IPS-NIHi7 (cell line): Measurements from ENCODE around the gene WNT3.
"Not testable (repeated sequence)": the region's sequence is repeated elsewhere in the genome, so short reads cannot be mapped to it uniquely, and the experiment has no call there.

Source experiments
- DNase-seq: peaks from one replicate; pipeline ENCODE4 v3.0.0; 2012; ENCODE audit warnings: mixed read lengths; ENCODE audit errors: extremely low spot score

Gene WNT3

DNA sequence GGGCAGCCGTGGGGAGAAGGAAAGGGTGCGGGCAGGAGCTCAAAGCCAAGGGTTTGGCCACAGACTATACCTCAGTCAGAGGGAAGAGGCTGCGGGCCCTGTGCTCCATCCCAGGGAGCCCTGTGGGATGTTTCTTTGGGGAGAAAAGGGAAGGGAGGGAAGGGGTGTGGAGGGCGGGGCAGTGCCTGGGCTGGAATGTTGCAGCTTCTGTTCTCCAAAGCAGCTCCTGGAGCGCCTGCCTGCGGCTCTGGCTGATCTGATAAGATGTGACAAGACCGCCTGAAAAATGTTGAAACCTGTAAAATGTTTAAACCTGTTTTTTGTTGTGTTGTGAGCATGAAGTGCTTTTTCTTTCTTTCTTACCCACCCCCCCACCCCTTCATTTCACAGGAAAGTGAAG is 32.8 kb downstream of the WNT3 start:
- DNase-seq, result peak; percentile 64

GRCh38 chr17:46783031-46783593 is 35.4 kb downstream of the WNT3 start:
- DNase-seq, result no peak

GRCh38 chr17:46782250-46782953 is 36.1 kb downstream of the WNT3 start:
- DNase-seq, result peak; percentile 73

GRCh38 chr17:46780003-46780373 is 38.5 kb downstream of the WNT3 start:
- no peak for DNase-seq

GRCh38 chr17:46777943-46778915 is 40.3 kb downstream of the WNT3 start:
- DNase-seq, result no peak

GRCh38 chr17:46776298-46777005 is 42.0 kb downstream of the WNT3 start:
- no peak for DNase-seq

DNA sequence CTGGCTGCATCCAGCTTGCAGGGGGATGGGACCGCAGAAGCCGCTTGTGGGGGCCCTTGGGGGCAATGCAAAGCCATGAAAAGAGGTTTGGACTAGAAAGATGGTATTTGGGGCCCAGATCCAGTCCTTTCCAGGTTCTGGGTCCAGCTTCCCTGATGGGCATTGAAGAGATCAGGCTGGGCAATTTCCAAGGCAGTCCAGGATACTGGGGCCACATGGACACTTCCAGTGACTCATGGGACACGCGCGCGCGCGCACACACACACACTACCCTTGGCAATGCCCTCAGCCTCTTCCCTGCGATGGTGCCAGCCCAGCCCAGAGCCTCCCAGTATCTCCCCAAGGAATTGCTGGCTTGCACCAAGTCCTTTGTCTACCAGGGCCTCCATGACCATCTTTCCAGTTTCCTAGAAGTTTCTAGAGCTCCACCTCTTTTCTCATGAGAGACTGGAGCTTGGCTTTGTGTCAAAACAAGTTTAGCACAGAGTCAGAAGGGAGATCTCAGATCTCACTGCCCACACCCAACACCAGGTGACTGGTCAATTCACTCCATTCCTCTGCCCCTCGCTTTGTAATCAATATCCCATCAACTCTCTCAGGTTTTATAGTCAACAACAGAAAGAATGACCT is 44.3 kb downstream of the WNT3 start:
- DNase-seq, result no peak

DNA sequence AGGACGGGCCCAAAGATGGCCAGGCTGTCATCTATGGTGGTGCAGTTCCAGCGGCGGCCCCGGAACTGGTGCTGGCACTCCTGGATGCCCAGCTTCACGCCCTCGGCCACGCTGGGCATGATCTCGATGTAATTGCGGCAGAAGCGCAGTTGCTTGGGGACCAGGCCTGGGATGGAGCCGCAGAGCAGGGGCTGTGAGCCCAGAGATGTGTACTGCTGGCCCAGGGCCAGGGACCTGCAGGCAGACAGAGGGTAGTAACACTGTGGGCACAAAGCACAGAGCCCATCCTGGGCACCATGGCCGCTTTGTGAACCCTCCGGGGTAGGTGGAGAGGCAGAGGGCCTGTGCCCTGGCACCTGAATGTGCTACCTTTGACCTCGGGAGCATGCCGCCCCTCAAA is 44.8 kb downstream of the WNT3 start:
- DNase-seq, result no peak

GRCh38 chr17:46773221-46773605 is 45.3 kb downstream of the WNT3 start:
- no peak for DNase-seq

DNA sequence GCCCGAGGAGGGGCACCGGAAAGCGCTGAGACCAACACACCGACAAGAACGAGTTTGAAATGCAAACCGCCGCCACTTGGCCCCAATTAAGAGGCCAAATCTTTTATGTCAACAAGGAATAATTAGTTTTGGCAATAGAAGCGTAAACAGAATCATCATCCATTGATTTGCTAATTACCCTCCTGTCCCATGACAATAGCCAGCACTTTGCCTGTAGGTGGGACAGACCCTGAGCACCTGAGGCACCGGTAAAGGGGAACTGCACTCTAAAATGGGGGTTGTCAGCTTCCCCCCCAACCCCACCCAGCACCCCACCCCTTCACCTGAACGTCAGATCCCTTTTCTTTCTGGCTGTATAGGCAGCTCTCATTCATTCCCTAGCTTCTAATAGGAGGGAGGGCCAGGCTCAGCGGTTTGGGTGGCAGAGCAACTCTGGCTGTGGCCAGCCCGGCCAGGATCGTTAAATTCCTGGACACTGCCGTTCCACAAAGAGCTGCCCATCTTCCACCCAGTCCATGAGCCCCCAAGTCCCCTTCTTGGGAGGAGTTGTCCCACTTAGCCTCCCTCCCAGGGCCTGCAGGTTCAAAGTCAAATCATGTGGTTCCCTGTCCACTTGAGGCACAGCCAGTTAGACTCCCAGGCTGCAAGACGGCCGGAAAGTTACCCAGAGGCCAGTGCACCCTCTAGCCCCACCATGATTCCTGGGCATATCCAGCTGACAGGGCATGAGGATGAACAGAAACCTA is 45.8 kb downstream of the WNT3 start:
- peak; percentile 75 for DNase-seq

- DNase-seq, result peak; percentile 74
Observed at GRCh38 chr17:46771561-46772474, 46.7 kb downstream of the WNT3 start.

DNA sequence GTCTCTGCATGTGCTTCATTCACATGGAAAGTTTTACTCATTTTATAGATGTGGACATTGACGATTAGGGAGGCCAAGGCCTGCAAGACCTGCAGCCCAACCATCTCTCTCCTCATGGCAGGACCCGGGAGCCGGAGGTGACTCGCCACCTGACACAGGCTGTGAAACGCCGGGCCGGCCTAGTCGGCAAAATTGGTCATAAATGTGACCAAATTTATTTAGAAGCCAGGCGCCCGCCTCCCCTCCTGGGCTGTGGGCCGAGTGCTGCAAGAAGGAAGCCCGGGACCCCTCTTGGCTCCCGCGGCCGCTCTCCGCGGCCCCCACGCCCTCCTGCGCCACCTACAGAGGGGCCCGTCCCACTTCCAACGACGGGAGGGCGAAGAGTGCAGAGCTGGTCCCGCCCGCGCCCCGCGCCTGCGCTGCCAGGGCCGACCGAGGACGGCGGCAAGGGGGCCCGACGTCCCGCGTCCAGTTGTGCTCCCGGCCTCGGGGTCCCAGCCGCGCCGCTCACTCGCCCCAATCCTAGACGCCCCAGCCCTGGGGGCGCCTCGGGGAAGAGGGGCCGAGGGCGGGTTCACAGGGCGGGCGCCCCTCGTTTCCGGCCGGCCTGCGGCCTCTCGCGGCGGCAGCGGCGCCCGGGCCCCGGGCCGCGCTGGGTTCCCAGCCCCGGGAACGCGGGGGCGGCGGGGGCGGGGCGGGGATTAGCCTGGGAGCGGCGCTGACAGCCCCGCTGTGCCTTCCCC is 47.5 kb downstream of the WNT3 start:
- DNase-seq, result peak; percentile 73

- no peak for DNase-seq
Observed at GRCh38 chr17:46770439-46770817, 48.1 kb downstream of the WNT3 start.

DNA sequence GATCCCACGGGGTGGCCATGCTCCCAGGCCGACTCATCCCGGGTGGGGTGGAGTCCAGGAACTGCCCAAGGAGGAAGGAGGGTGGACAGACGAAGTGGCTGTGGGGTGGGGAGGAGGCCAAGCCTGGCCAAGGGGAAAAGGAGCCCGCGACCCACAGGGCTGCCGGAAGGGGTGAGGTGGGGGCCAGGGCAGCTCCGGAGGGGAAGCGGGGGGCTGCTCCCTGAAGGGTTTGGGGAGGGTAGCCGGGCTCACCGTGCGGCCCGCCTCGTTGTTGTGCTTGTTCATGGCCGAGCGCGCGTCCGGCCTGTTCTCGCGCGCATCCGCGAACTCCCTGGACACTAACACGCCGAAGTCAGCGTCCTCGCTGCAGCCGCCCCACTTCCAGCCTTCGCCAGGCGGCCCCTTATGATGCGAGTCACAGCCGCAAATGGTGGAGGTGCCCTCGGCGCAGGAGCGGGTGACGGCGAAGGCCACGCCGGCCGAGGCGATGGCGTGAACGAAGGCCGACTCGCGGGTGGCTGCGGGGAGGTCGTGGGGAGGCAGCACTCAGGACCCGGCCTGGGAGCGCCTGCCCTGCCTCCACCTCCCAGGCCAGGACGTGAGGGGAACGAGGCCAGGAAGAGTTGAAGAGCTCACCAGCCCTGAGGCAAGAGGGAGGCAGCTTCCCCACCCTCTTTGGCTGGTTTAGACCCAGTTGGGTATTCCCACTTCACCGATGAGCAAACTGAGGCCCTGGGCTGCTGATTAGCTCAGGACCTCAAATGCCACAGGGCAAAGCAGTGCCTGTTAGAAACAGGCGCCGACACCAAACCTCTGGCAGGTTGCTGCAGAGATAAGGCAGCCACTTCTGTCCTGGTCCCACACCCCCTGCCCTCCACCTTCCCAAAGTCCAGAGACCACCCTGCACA is 48.7 kb downstream of the WNT3 start:
- DNase-seq, result no peak

GRCh38 chr17:46768896-46769295 is 49.6 kb downstream of the WNT3 start:
- DNase-seq, result not testable (repeated sequence)

DNA sequence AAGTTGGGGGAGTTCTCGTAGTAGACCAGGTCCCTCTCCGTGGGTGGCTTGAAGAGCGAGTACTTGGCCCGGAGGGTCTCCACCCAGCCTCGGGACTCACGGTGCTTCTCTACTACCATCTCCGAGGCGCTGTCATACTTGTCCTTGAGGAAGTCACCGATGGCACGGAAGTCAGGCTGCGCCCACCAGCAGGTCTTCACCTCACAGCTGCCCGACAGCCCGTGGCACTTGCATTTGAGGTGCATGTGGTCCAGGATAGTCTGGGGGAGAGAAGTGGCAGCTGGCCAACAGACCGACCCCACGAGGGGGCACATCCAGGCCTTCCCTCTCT is 50.0 kb downstream of the WNT3 start:
- DNase-seq, result no peak

- DNase-seq, result no peak
Observed at GRCh38 chr17:46766493-46767491, 51.7 kb downstream of the WNT3 start.
